K562 (cell line): ENCODE results near the gene NDUFA7. TPM values are rescaled to one million over a fixed set of nuclear protein-coding genes. Genes with fewer than 3 reads are reported as not detected.

Experiments used
- CHD1 ChIP-seq: fragments of 200-600 bp; sonication (generic); IDR thresholded peaks from one replicate; pipeline ENCODE4 v1.6.1; 2012; ENCODE audit warnings: mild to moderate bottlenecking, moderate library complexity, low read length, inconsistent platforms
- DMBX1 ChIP-seq: fragments of 250-450 bp; sonication (Bioruptor Pico); IDR thresholded peaks from 2 replicates; pipeline ENCODE4 v1.8.0; 2022; ENCODE audit warnings: inconsistent platforms, mild to moderate bottlenecking, moderate library complexity, borderline replicate concordance
- DNMT1 ChIP-seq: fragments of 450-650 bp; IDR thresholded peaks from 2 replicates; pipeline ENCODE4 v1.6.1; 2016; ENCODE audit warnings: antibody characterized with exemption, mild to moderate bottlenecking
- HDAC1 ChIP-seq, 2 experiments: fragments of 450-650 bp; IDR thresholded peaks; 2 replicates each; pipeline ENCODE4 v1.6.1; 2016 to 2017; ENCODE audit warnings: inconsistent platforms in 1 of 2, mild to moderate bottlenecking in 1 of 2, moderate library complexity in 1 of 2
- NCOR1 ChIP-seq: fragments of 450-650 bp; IDR thresholded peaks from 2 replicates; pipeline ENCODE4 v1.6.1; 2016; ENCODE audit warnings: mild to moderate bottlenecking, moderate library complexity
- NR2C2 ChIP-seq, 2 experiments: fragments of 200-800 bp in 1 of 2; sonication (Bioruptor generic) in 1 of 2; sonication (generic) in 1 of 2; formaldehyde crosslinking in 1 of 2; IDR thresholded peaks; 2 replicates each; pipeline versions ENCODE4 v1.6.1 to v1.8.0; 2016 to 2022; ENCODE audit warnings: mild to moderate bottlenecking in 1 of 2, missing compliant biosample characterization in 1 of 2, missing genetic modification characterization in 1 of 2, missing genetic modification reagents in 1 of 2
- PHB2 ChIP-seq: fragments of 450-650 bp; IDR thresholded peaks from 2 replicates; pipeline ENCODE4 v1.6.1; 2017; ENCODE audit warnings: low read depth
- POLR2AphosphoS5 ChIP-seq: IDR thresholded peaks from 2 replicates; pipeline ENCODE4 v1.6.1; 2011; ENCODE audit warnings: mild to moderate bottlenecking, low read depth, low read length, moderate library complexity; ENCODE audit not compliant: control insufficient read depth, insufficient read depth
- PTBP1 ChIP-seq: fragments of 200-400 bp; formaldehyde crosslinking; IDR thresholded peaks from 2 replicates; pipeline ENCODE4 v1.6.1; 2017; ENCODE audit warnings: low read depth, low read length
- RBM15 ChIP-seq: fragments of 200-400 bp; formaldehyde crosslinking; IDR thresholded peaks from 2 replicates; pipeline ENCODE4 v1.6.1; 2018; ENCODE audit warnings: mild to moderate bottlenecking, low read length, moderate library complexity; ENCODE audit not compliant: insufficient read depth
- SRSF7 ChIP-seq: fragments of 200-400 bp; formaldehyde crosslinking; optimal IDR thresholded peaks from 2 replicates; pipeline ENCODE3; 2017; ENCODE audit warnings: mild to moderate bottlenecking, low read depth, low read length
- ZNF12 ChIP-seq: sonication (generic); formaldehyde crosslinking; IDR thresholded peaks from 2 replicates; pipeline ENCODE4 v1.4.0; 2020; ENCODE audit warnings: mild to moderate bottlenecking, missing genetic modification reagents
- ZNF445 ChIP-seq: fragments of 250-450 bp; sonication (Bioruptor Pico); IDR thresholded peaks from 2 replicates; pipeline ENCODE4 v1.4.0; 2020; ENCODE audit warnings: low read depth, mild to moderate bottlenecking, moderate library complexity
- polyA plus RNA-seq, 8 experiments: library from polyadenylated mRNA; depleted of rRNA in 4 of 8; stranded (reverse) in 5 of 8; unstranded in 3 of 8; fragments of >200 nt; fragmentation: Nextera tagmentation in 2 of 8; fragmentation: Illumina TruSeq in 1 of 8; extraction: Ambion mirVana in 2 of 8; extraction: Trizol in 1 of 8; gene quantifications; 2 replicates each; pipeline versions ENCODE4 v1.2.1 to v1.2.3, GENCODE V29; 2011 to 2014; ENCODE audit warnings: inconsistent platforms in 1 of 8, missing spikeins in 1 of 8
- total RNA-seq, 7 experiments: library from RNA; depleted of rRNA in 6 of 7; stranded (reverse); fragments of >200 nt in 6 of 7; fragmentation: Illumina TruSeq in 2 of 7; extraction: Trizol in 2 of 7; gene quantifications; 2 replicates each; pipeline versions ENCODE4 v1.2.1 to v1.2.3, GENCODE V29; 2011 to 2021; ENCODE audit warnings: low replicate concordance in 1 of 7
- TF ChIP-seq, protein P1 (sequence below): fragments of 450-650 bp; formaldehyde crosslinking; conservative IDR thresholded peaks from 2 replicates; pipeline ENCODE4 v1.4.0; 2022; ENCODE audit warnings: mild to moderate bottlenecking, missing genetic modification characterization
- TF ChIP-seq, protein P2 (sequence below): fragments of 250-450 bp; sonication (Bioruptor Pico); IDR thresholded peaks from 2 replicates; pipeline ENCODE4 v1.5.0; 2020; ENCODE audit warnings: mild to moderate bottlenecking, borderline replicate concordance
- TF ChIP-seq, protein P3 (sequence below): sonication (generic); IDR thresholded peaks from 2 replicates; pipeline ENCODE4 v1.6.1; 2016
- TF ChIP-seq, protein P4 (sequence below): fragments of 450-650 bp; formaldehyde crosslinking; IDR thresholded peaks from 2 replicates; pipeline ENCODE4 v1.4.0; 2020; ENCODE audit warnings: mild to moderate bottlenecking, moderate library complexity
- TF ChIP-seq, protein P5 (sequence below): fragments of 250-450 bp; sonication (Bioruptor Pico); IDR thresholded peaks from 2 replicates; pipeline ENCODE4 v1.4.0; 2020; ENCODE audit warnings: mild to moderate bottlenecking, moderate library complexity
- TF ChIP-seq, protein P6 (sequence below): sonication (generic); formaldehyde crosslinking; IDR thresholded peaks from 2 replicates; pipeline ENCODE4 v1.8.1; 2022; ENCODE audit warnings: missing genetic modification reagents

The NDUFA7 gene
- total and polyA plus RNA-seq, 9 of the 15 experiments (the other 6 are each of a cell fraction or from before 2014, with no cell fraction given): 70.8 to 348 (median 142) TPM

DNA sequence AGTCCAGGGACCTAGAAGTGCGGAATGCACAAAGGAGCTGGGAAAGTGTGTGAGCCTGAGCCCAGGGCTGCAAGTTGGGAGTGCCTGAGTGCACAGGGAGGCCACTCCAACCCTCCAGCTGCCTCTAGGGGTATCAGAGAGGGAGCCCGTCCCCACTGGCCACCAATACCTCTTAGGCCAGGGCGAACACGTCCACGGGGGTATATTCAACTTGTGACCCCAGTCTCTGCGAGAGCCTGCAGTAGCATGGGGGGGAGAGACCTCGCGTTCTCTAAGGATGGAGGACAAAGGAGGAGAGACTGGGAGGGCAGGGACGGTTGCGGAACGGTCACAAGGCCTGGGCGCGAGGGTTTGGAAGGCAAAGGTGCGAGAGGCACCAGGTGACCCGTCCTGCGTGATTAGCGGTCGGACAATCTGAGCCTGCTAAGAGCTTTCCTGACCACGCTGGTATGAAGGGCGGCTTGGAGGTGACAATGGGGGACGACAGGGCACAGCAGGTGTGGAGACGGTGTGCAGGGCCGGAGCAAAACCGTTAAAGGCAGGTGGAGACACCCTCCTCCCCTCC, 13.7 kb downstream of the NDUFA7 start (continued):
- TF ChIP-seq, protein P1, sequence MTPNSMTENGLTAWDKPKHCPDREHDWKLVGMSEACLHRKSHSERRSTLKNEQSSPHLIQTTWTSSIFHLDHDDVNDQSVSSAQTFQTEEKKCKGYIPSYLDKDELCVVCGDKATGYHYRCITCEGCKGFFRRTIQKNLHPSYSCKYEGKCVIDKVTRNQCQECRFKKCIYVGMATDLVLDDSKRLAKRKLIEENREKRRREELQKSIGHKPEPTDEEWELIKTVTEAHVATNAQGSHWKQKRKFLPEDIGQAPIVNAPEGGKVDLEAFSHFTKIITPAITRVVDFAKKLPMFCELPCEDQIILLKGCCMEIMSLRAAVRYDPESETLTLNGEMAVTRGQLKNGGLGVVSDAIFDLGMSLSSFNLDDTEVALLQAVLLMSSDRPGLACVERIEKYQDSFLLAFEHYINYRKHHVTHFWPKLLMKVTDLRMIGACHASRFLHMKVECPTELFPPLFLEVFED (CRISPR knock-in tag): no peak
- TF ChIP-seq CHD1 (peak; percentile 77), HDAC1 (IDR thresholded peaks at IDR 0.05) (no peak), DMBX1 (no peak), SRSF7 (no peak), ZNF12 (CRISPR knock-in tag) (no peak), NR2C2 (CRISPR knock-in tag; IDR thresholded peaks at IDR 0.05) (no peak), NR2C2 (tag; IDR thresholded peaks at IDR 0.05) (no peak), POLR2AphosphoS5 (no peak), PTBP1 (no peak), ZNF445 (CRISPR knock-in tag) (no peak), RBM15 (no peak), NCOR1 (no peak), PHB2 (no peak), DNMT1 (0 out of 2 replicates have a peak, but pooled peaks have one; percentile 63)
- TF ChIP-seq, protein P2, sequence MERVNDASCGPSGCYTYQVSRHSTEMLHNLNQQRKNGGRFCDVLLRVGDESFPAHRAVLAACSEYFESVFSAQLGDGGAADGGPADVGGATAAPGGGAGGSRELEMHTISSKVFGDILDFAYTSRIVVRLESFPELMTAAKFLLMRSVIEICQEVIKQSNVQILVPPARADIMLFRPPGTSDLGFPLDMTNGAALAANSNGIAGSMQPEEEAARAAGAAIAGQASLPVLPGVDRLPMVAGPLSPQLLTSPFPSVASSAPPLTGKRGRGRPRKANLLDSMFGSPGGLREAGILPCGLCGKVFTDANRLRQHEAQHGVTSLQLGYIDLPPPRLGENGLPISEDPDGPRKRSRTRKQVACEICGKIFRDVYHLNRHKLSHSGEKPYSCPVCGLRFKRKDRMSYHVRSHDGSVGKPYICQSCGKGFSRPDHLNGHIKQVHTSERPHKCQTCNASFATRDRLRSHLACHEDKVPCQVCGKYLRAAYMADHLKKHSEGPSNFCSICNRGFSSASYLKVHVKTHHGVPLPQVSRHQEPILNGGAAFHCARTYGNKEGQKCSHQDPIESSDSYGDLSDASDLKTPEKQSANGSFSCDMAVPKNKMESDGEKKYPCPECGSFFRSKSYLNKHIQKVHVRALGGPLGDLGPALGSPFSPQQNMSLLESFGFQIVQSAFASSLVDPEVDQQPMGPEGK: no peak
- TF ChIP-seq, protein P3, sequence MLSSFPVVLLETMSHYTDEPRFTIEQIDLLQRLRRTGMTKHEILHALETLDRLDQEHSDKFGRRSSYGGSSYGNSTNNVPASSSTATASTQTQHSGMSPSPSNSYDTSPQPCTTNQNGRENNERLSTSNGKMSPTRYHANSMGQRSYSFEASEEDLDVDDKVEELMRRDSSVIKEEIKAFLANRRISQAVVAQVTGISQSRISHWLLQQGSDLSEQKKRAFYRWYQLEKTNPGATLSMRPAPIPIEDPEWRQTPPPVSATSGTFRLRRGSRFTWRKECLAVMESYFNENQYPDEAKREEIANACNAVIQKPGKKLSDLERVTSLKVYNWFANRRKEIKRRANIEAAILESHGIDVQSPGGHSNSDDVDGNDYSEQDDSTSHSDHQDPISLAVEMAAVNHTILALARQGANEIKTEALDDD: no peak
- TF ChIP-seq, protein P4, sequence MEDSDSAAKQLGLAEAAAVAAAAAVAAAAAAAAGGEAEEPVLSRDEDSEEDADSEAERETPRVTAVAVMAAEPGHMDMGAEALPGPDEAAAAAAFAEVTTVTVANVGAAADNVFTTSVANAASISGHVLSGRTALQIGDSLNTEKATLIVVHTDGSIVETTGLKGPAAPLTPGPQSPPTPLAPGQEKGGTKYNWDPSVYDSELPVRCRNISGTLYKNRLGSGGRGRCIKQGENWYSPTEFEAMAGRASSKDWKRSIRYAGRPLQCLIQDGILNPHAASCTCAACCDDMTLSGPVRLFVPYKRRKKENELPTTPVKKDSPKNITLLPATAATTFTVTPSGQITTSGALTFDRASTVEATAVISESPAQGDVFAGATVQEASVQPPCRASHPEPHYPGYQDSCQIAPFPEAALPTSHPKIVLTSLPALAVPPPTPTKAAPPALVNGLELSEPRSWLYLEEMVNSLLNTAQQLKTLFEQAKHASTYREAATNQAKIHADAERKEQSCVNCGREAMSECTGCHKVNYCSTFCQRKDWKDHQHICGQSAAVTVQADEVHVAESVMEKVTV (CRISPR knock-in tag): no peak
- TF ChIP-seq, protein P5, sequence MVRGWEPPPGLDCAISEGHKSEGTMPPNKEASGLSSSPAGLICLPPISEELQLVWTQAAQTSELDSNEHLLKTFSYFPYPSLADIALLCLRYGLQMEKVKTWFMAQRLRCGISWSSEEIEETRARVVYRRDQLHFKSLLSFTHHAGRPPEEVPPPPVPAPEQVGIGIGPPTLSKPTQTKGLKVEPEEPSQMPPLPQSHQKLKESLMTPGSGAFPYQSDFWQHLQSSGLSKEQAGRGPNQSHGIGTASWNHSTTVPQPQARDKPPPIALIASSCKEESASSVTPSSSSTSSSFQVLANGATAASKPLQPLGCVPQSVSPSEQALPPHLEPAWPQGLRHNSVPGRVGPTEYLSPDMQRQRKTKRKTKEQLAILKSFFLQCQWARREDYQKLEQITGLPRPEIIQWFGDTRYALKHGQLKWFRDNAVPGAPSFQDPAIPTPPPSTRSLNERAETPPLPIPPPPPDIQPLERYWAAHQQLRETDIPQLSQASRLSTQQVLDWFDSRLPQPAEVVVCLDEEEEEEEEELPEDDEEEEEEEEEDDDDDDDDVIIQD (CRISPR knock-in tag): no peak
- TF ChIP-seq, protein P6, sequence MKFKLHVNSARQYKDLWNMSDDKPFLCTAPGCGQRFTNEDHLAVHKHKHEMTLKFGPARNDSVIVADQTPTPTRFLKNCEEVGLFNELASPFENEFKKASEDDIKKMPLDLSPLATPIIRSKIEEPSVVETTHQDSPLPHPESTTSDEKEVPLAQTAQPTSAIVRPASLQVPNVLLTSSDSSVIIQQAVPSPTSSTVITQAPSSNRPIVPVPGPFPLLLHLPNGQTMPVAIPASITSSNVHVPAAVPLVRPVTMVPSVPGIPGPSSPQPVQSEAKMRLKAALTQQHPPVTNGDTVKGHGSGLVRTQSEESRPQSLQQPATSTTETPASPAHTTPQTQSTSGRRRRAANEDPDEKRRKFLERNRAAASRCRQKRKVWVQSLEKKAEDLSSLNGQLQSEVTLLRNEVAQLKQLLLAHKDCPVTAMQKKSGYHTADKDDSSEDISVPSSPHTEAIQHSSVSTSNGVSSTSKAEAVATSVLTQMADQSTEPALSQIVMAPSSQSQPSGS: no peak
